Non-pigmented ciliary epithelial cell (primary cell): ENCODE measurements around the gene ERI2.

Experiments
- DNase-seq: peaks from one replicate; pipeline ENCODE4 v3.0.0-alpha.2; 2010; ENCODE audit warnings: low read depth

The ERI2 gene, protein sequence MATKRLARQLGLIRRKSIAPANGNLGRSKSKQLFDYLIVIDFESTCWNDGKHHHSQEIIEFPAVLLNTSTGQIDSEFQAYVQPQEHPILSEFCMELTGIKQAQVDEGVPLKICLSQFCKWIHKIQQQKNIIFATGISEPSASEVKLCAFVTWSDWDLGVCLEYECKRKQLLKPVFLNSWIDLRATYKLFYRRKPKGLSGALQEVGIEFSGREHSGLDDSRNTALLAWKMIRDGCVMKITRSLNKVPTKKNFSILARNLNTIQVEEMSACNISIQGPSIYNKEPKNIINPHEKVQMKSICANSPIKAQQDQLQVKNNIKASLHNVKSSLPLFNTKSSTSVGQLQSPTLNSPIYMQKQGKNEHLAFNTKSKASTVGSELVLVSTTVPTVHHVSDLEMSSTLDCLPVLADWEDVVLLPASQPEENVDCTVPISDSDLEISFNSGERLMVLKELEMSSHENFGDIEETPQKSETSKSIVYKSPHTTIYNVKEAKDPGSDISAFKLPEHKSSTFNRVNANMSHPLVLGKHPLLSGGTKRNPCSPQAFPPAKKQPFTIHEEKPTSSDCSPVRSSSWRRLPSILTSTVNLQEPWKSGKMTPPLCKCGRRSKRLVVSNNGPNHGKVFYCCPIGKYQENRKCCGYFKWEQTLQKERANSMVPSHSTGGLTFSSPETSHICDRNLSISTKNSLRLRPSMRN

DNA sequence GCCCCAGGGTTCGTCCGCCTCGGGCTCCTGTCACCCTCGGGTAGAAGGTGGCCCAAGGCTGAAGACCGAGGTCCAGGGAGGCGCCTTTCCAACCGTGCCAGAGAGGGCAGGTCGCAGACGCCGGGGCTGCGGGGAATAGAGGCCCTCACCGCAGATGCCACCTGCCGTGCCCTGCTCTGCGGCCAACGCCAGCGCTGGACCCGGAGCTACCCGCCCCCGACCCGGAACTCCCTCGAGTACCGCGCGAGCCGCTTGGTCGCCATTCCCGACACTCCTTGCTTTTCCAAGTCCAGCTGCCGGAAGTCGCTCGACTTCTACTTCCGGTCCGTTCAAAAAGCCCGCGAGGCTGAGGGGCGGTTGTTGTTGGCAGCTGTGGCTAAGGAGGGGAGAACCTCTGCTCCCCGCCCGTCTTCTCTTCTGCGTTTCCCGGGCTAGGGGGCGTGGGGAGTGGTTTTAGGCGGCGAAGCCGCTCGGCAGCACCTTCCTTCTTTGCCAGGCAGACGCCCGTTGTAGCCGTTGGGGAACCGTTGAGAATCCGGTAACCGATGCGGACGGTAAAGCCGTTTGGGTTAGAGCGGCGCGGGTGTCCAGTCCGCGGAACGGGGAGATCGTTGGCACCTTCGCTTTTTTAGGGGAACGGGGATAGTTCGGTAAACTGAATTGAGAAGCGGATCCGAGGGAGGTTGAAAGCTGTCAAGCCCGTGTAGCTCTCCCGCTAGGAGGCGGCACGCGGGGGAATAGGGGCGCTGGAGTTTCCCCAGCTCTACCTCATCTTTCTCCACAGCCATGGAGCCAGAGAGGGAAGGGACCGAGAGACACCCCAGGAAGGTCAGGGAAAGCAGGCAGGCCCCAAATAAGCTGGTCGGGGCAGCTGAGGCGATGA, at the start of gene ERI2, which contains the start of gene REXO5:
TSS of gene ERI2 (minus strand) at position 305 of the 883 bp plus-strand sequence. CDS start at position 263, 42 bp downstream.
TSS of gene REXO5 (plus strand) at position 360 of the 883 bp plus-strand sequence. CDS start at position 787, 427 bp downstream.
- peak; percentile 77 for DNase-seq

DNA sequence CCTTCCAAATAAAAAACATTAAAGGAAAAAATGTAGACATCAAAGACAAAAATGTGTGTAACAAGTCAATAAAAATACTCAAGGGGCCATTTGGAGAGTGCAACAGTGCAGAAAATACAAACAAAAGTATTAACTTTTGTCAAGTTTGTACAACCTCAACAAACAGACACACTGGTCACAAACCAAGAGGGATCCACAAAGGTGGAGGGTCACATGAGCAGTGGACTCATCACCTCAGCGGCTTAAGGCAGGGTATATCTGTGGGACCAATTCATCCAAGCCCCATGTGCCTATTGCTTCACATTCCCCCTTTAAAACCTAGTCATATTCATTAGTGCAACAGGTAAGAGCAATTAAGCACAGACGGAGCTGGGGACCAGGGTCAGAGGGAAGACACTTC, 48.7 kb upstream of the ERI2 start:
- DNase-seq, result no peak

DNA sequence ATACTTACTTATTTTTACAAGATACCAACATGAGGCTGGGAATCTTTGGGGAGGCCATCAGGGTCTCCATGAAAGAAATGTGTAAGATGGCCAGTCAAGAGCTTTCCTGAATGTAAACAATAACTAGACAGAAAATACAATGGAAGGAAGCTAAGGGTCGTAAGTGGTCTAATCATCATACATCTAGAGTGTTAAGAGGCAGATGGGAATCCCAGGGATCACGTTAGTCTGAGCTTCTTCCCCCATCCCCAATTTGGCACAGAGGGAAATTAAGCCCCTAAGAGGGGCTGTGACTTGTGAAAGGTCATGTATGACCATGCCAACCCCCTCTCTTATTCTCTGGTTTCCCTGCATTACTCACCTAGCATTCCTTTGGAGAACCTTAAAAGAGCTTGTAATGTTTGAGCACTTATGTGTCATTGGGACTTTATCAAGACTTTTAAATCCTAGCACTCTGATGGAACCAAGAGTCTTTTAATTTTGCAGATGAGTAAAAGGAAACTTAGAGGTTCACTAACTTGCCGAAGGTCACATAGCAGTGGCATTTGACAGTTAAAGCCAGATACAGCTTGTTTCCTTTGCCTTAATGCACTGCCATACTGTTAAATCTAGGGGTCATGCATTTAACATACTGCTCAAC, 47.8 kb upstream of the ERI2 start:
- no peak for DNase-seq

DNA sequence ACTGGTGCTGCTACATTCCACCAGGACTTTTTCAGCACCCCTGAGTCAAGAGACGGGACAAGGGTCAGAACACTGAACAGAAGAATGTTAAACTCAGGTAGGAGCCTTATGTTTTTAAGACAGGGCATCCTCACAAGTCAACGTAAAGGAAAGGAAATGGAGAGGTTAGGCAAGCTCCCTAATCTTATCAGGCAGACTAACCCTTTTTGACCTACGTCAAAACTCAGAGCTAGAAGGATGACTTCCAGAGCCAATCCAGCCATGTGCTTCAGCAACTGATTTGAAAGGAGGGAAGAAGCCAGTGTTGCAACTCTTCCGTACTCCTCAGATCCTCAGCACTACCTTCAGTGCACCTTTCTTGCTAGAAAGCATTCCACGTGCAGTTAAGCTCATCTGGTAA, 46.9 kb upstream of the ERI2 start:
- no peak for DNase-seq

DNA sequence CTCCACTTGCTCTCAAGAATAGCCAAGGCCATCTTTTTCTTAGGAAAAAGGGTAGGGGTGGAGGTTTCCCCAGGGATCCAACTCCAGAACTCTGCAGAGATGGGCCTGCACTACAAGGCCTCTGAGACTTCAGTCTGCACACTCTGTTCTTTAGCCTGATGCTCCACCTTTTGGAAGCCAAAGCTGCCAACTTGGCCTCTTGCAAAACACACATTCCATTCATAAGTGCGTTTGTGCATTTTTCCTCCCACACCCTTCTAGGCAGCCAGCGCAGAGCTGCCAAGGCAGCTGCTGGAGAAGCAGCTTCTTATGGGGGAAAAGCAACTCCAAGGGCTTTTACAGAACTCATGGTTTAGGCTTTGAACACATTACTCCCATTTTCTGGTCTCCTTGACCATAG, 45.3 kb upstream of the ERI2 start:
- DNase-seq, result peak; percentile 81

DNA sequence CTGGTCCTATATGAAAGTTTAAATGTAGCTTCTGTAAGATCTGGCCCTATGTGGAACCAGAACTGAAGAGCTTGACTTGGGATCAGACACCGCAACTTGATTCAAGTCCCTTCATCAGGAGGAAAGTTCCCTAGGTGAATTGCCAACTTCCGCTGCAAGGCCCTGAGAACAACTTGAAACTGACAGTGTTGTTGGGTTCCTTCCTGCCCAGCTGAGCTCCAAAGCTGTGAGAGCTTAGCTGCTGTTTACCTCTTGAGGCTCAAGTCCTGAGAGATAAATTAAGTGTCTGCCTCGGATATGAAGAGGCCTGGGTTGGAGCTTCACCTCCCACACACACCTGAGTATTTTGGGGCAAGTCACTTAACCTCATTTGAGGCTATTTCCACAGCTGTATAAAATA, 44.7 kb upstream of the ERI2 start:
- DNase-seq, result no peak

DNA sequence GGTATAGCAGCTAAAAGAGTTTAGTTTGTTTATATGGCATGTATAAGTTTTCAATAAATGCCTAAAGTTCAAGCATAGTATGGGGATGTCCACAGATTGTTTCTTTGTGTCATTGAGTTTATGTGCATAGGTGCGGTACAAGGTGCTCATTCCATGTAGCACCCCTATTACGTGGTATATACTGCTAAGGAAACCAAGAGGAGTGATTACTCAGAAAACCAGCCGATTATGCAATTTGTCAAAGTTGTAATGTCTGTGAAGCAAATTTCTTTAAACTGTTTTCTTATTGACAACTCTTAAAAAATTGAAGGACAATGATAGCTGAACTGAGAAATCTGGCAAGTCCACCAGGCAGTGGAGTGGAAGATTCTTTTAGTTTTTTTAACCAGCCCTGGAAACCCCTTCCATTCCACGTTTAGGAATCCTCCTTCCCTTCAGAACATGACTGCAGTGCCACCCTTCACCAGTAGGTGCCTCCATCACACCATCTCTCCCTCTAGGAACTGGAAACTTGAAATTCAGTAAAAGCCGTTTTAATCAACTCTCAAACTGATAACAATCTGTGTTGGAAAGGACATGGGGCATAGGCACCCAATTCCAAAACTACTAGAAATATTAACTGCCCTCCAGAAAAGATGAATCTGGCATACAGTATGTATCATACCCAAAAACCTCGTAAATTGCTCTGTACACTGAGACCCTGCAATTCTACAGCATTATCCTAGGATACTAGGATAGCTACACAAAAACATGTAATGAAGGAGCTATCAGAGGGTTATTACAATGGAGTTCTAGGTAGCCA, 43.5 kb upstream of the ERI2 start:
- DNase-seq, result no peak

DNA sequence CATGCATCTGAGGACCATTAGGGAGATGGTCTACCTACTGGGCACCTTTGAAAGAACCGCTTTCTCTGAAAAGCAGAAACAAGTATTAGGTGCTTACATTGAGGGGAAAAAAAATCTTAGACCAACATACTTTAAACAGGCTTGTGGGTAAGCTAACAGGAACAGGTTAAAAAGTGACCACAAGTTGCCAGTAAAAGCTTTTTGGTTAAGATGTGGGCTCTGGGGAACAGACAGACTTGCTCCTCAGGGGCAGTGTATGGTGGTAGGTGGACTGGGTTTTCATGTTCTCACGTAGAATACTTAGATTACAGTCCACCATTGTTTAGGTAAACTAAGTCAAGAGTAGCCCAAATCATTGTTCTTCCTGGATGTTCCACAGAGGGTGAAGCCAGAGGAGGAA, 41.3 kb upstream of the ERI2 start:
- DNase-seq, result no peak

DNA sequence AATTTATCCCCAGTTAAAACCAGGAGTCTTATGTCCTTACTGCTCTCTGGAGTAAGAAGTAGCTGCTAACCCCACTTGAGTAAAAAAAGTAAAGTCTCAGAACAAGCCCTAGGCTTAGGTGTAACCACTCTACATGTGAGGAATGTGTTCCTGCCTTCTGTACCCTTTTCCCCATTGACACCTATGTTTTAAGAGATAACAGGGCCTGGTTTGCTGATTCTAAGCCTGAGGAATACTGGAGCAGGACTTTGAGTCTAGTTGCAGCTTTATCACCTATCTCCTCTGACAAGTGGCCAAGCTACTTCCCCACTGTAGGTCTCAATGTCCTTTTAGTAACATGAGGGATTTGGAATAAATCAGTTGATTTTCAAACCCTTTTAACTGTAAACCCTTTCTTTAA, 40.3 kb upstream of the ERI2 start:
- DNase-seq, result no peak

DNA sequence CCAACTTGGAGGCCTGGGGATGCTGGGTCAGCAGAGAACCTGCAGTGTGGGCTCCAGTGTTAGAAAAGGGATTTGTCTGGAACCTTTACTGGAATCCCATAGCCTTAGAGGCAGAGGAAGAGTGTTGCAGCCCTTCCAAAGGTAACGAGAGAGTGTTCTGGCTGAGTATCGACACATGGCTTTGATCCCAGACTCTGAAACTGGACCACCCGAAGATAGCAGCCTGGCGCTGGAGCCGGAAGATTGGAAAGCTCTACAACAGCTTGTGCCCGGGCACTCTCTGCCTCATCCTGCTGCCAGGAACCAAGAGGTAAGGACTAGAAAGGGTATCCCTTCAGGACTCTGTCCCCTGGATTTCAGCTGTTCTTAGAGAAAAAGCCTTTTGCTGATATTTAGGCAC, 39.8 kb upstream of the ERI2 start:
- DNase-seq, result no peak

DNA sequence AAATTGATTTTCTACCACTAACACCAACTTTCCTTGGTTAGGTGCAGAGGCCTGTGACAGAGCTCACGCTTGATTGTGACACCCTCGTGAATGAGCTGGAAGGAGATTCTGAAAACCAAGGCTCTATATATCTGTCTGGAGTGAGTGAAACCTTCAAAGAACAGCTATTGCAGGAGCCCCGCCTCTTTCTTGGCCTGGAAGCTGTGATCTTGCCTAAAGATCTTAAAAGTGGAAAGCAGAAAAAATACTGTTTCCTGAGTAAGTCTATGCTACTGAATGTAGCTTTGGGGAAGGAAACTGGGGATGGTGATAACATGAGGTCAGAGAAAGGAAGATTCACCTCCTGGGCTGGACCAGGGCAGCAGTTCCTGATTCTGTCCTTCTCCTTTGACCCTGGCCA, 38.3 kb upstream of the ERI2 start:
- no peak for DNase-seq

DNA sequence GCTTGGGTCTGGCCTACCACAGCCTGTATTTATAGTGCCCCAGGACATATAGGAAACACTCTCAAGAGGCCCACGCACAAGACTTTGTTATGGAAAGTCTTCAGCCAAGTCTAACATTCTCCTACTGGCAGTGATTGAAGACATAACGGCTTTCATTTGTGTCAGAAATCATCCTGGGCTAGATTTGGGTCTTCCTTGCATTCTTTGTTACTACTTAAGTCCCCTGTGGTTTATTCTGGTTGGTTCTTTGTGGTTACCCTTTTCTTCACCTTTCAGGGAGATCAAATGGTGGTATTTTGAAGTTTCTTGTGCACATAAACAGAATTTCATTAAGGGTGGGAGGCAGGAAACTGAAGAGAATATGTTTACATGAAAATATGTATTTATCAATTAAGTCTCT, 37.8 kb upstream of the ERI2 start:
- no peak for DNase-seq

DNA sequence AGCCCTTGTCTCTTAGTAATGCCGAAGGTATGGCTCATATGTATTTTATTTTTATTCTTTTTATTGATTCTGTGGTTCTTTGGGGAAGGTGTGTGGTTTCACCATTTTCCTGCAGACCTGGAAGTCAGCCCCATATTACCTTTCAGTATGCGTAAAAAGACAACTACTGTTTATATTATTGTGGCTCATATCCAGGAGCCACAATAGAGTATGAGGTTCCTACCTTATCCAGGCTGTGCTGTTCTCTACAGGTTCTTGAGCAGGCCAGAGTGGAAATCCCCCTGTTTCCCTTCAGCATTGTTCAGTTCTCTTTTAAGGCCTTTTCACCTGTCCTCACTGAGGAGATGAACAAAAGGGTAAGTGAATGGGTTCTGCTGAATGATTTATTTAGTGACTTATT, 33.2 kb upstream of the ERI2 start:
- DNase-seq, result no peak

DNA sequence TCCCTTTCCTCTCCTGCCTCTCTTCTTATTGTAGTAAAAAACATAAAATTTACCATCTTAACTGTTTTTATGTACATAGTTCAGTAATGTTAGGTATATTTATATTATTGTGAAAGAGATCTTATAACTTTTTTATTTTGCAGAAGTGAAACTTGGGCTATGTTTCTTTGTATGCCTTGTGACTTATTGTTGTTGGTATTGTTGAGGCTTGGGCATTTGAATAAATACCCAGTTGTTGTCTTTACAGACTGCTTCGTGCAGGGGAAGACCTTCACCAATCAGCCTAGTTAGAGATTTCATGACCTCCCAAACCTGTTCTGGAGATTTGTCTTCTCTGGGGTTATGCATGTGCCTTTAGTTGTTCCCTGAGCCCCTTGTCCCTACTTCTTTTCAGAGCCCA, 32.0 kb upstream of the ERI2 start:
- no peak for DNase-seq

DNA sequence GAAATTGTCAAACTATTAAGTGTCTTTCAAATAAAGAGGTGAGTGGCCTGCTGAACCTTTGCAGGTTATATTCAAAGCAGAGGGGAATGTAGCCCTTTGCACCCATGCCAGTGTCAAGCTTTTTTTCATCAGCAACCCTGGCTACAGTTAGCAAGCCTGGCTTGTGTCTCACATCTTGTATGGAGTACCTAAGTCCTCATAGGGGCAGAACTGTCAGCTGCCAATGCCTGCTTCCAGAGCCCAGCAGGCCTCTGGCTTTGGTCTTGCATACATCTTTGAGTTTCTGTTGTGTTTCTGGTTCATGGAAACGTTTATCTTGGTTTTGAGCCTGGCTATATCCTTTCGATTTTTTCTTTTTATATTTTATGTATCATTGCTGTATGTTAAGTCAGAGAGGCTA, 26.8 kb upstream of the ERI2 start:
- no peak for DNase-seq

DNA sequence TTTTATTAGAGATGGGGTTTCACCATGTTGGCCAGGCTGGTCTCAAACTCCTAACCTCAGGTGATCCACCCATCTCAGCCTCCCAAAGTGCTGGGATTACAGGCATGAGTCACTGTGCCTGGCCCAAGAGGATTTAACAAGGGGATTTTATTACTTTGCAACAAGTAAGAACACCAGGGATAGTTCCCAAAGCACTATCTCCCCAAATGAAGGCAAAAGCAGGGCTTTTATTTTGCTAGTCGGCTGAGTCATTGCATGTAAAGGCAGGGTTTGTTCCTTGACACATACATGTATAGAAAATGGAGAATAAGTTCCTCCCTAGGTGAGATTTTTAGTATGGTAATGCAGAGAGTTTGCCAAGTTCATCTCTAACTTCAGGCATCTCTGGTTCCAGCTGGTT, 24.1 kb upstream of the ERI2 start:
- DNase-seq, result no peak

DNA sequence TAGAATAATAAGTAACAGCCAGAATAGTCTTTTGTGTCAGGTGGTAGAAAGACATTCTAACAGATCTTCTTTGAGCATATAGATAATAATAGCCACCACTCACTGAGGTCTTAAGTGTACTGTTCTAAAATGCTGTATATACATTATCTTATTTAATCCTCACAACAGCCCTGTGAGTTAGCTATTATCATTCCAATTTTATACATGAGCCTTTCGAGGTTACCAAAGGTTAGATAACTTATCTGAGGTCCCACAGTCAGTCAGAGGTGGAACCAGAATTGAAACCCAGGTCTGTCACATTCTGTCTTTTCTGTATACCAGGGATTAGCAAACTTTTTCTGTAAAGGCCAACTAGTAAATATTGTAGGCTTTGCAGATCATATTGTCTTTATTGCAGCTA, 23.3 kb upstream of the ERI2 start:
- DNase-seq, result no peak

DNA sequence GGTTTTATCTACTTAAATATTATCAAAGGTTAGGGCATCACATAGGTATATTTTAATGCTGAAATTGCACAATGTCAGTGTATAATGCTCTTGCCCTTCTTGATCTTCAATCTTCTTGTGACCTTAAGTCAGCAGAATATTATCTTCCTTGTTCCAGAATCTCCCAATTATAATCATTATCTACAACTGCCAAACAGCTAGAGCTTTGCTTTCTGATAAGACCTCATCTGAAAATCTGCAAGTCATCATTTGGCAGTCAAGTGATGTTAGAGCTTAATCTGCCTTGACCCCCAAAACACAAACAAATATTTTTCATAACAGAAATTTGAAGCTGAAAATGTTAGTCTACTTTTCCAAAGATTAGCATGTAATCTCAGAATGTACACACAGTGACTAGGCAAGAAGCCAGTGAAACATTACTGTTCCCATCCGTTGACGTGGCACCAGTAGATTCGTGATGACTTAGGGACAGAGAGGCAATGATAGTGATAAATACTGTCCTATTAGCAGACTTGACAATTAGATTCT, 19.8 kb upstream of the ERI2 start:
- no peak for DNase-seq

DNA sequence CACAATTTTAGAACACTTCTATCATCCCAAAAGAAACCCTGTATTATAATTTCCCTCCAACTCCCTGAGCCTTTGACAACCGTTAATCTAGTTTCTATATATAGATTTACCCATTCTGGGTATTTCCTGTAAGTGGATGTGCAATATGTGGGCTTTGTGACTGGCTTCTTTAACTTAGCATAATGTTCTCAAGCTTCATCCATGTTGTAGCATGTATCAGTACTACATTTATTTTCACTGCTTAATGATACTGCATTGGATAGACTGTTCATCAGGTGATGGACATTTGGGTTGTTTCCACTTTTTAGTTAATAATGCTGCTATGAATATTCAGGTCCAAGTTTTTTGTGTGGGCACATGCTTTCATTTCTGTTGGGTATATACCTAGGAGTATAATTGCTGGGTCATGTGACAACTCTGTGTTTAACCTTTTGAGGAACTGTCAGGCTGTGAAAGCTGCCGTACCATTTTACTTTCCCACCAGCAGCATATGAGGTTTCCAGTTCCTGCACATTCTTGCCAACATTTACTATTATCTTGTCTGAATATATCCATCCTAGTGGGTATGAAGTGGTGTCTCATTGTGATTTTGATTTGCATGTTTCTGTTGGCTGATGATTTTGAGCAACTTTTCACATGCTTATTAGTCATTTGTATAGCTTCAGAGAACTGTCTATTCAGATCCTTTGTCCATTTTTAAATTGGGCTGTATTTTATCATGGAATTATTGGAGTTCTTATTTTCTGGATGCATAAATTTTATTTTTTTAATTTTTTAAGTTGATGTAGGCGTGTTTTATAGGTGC, 16.5 kb upstream of the ERI2 start:
- DNase-seq, result no peak

DNA sequence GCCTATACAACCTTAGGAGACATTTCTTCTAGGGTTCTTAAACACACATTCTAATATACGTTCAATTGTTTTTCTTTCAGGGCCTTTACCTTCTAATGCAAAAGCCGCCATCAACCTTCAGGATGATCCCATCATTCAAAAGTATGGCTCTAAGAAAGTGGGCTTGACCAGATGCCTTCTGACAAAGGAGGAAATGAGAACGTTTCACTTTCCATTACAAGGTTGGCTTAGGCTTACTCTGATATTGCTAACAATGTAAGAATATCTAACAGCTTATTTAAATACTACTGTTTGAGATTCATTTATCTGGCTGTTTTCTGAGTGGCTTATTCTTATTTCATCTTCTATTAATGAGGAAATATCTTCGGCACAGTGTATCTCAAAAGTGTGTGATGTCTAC, 15.4 kb upstream of the ERI2 start:
- DNase-seq, result no peak
